HCT116 (cell line): ENCODE measurements around the gene SCGB1D2.
A peak's percentile ranks its signal among the peaks of the same experiment; 100 is the strongest.

Experiments used
- CBX3 ChIP-seq: IDR thresholded peaks from 2 replicates; pipeline ENCODE4 v1.6.1; 2012; ENCODE audit warnings: low read depth
- EZH2 ChIP-seq: fragments of 200-600 bp; sonication (generic); IDR thresholded peaks from 2 replicates; pipeline ENCODE4 v1.6.1; 2017; ENCODE audit warnings: antibody characterized with exemption, mixed run types
- EZH2phosphoT487 ChIP-seq: fragments of 200-600 bp; IDR thresholded peaks from 2 replicates; pipeline ENCODE4 v1.6.1; 2018; ENCODE audit warnings: antibody characterized with exemption, borderline replicate concordance
- POLR2A ChIP-seq: IDR thresholded peaks from 2 replicates; pipeline ENCODE4 v1.7.0; 2011; ENCODE audit warnings: borderline replicate concordance; ENCODE audit not compliant: insufficient read depth, insufficient read length; ENCODE audit errors: extremely low read depth
- POLR2AphosphoS5 ChIP-seq: IDR thresholded peaks from 2 replicates; pipeline ENCODE4 v1.6.1; 2011; ENCODE audit warnings: mild to moderate bottlenecking, low read depth, low read length, moderate library complexity
- YY1 ChIP-seq: IDR thresholded peaks from 2 replicates; pipeline ENCODE4 v1.6.1; 2011; ENCODE audit warnings: low read length, low read depth, moderate library complexity, mild to moderate bottlenecking; ENCODE audit not compliant: insufficient replicate concordance; ENCODE audit errors: extremely low read depth
- ZFX ChIP-seq: fragments of 450-650 bp; IDR thresholded peaks from 2 replicates; pipeline ENCODE4 v1.6.1; 2017
- ZNF274 ChIP-seq: fragments of 200-500 bp; sonication (Bioruptor generic); IDR thresholded peaks from 2 replicates; pipeline ENCODE4 v1.6.1; 2014; ENCODE audit warnings: mild to moderate bottlenecking, low read depth, low read length, inconsistent platforms
- TF ChIP-seq, protein P1 (sequence below), 3 experiments: fragments of 200-600 bp in 1 of 3; sonication (generic) in 1 of 3; IDR thresholded peaks in 2 of 3; conservative IDR thresholded peaks in 1 of 3; 2 replicates each; pipeline ENCODE4 v1.5.1; 2012 to 2017; ENCODE audit warnings: low read depth in 2 of 3, low read length in 2 of 3, antibody characterized with exemption in 1 of 3, borderline replicate concordance in 1 of 3, control low read depth in 1 of 3, mild to moderate bottlenecking in 1 of 3, mixed read lengths in 1 of 3, mixed run types in 1 of 3, moderate library complexity in 1 of 3; ENCODE audit not compliant: insufficient read depth in 1 of 3
- TF ChIP-seq, protein P2 (sequence below): IDR thresholded peaks from 2 replicates; pipeline ENCODE4 v1.6.1; 2012
- TF ChIP-seq, protein P3 (sequence below): IDR thresholded peaks from 2 replicates; pipeline ENCODE4 v1.6.1; 2012; ENCODE audit warnings: low read depth
- TF ChIP-seq, protein P4 (sequence below): IDR thresholded peaks from 2 replicates; pipeline ENCODE4 v1.6.1; 2012

GRCh38 chr11:62217191-62217748 lies 24.8 kb upstream of the SCGB1D2 start:
- TF ChIP-seq ZNF274 (no peak), EZH2 (no peak), POLR2A (no peak), CBX3 (no peak), POLR2AphosphoS5 (no peak), ZFX (no peak), EZH2phosphoT487 (no peak), YY1 (no peak)
- TF ChIP-seq, protein P1, sequence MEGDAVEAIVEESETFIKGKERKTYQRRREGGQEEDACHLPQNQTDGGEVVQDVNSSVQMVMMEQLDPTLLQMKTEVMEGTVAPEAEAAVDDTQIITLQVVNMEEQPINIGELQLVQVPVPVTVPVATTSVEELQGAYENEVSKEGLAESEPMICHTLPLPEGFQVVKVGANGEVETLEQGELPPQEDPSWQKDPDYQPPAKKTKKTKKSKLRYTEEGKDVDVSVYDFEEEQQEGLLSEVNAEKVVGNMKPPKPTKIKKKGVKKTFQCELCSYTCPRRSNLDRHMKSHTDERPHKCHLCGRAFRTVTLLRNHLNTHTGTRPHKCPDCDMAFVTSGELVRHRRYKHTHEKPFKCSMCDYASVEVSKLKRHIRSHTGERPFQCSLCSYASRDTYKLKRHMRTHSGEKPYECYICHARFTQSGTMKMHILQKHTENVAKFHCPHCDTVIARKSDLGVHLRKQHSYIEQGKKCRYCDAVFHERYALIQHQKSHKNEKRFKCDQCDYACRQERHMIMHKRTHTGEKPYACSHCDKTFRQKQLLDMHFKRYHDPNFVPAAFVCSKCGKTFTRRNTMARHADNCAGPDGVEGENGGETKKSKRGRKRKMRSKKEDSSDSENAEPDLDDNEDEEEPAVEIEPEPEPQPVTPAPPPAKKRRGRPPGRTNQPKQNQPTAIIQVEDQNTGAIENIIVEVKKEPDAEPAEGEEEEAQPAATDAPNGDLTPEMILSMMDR (IDR thresholded peaks at IDR 0.05 in 2 of 3, conservative IDR thresholded peaks at IDR 0.05 in 1 of 3; ENCODE audit: borderline replicate concordance in 1 of 3, insufficient read depth in 1 of 3, low read depth in 2 of 3, low read length in 2 of 3), result peak; percentile 53 to 89 (median 64)
- TF ChIP-seq, protein P2, sequence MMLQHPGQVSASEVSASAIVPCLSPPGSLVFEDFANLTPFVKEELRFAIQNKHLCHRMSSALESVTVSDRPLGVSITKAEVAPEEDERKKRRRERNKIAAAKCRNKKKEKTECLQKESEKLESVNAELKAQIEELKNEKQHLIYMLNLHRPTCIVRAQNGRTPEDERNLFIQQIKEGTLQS, result no peak
- TF ChIP-seq, protein P3, sequence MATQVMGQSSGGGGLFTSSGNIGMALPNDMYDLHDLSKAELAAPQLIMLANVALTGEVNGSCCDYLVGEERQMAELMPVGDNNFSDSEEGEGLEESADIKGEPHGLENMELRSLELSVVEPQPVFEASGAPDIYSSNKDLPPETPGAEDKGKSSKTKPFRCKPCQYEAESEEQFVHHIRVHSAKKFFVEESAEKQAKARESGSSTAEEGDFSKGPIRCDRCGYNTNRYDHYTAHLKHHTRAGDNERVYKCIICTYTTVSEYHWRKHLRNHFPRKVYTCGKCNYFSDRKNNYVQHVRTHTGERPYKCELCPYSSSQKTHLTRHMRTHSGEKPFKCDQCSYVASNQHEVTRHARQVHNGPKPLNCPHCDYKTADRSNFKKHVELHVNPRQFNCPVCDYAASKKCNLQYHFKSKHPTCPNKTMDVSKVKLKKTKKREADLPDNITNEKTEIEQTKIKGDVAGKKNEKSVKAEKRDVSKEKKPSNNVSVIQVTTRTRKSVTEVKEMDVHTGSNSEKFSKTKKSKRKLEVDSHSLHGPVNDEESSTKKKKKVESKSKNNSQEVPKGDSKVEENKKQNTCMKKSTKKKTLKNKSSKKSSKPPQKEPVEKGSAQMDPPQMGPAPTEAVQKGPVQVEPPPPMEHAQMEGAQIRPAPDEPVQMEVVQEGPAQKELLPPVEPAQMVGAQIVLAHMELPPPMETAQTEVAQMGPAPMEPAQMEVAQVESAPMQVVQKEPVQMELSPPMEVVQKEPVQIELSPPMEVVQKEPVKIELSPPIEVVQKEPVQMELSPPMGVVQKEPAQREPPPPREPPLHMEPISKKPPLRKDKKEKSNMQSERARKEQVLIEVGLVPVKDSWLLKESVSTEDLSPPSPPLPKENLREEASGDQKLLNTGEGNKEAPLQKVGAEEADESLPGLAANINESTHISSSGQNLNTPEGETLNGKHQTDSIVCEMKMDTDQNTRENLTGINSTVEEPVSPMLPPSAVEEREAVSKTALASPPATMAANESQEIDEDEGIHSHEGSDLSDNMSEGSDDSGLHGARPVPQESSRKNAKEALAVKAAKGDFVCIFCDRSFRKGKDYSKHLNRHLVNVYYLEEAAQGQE, result no peak
- TF ChIP-seq, protein P4, sequence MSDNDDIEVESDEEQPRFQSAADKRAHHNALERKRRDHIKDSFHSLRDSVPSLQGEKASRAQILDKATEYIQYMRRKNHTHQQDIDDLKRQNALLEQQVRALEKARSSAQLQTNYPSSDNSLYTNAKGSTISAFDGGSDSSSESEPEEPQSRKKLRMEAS, result no peak
